ENCODE data around the gene SYVN1. TPM values are rescaled to one million over a fixed set of nuclear protein-coding genes. Genes with fewer than 3 reads are reported as not detected.
A peak's percentile ranks its signal among the peaks of the same experiment; 100 is the strongest.

The SYVN1 gene
- total RNA-seq, 1 donor from 2014 or later = 69.0 TPM

- H3K27ac ChIP-seq = no peak overlapping the region
- ATAC-seq (no peak), DNase-seq (no peak)
- no peak for TF ChIP-seq CTCF (IDR thresholded peaks at IDR 0.05)
- H3K27me3 ChIP-seq = no peaks in the 10 kb centered on the region
- H3K36me3 ChIP-seq = peaks cover 26% of the 10 kb centered on the region
- peaks cover 9% of the 10 kb centered on the region for H3K4me1 ChIP-seq
- H3K9me3 ChIP-seq = no peaks in the 10 kb centered on the region
- H3K4me3 ChIP-seq = no peak overlapping the region
- intact Hi-C loops (cut with DNase I) = no loop called here
These were observed 27.2 kb downstream of the SYVN1 start for GRCh38 chr11:65107078-65107477.

GRCh38 chr11:65104628-65105027, 29.7 kb downstream of the SYVN1 start:
- no peak for TF ChIP-seq CTCF (IDR thresholded peaks at IDR 0.05)
- intact Hi-C loops (cut with DNase I) = no loop called here
- Histone ChIP-seq H3K4me1 (no peaks in the 10 kb centered on the region), H3K27me3 (no peaks in the 10 kb centered on the region), H3K9me3 (no peaks in the 10 kb centered on the region), H3K36me3 (peaks cover 23% of the 10 kb centered on the region), H3K4me3 (no peak overlapping the region), H3K27ac (peak overlapping the region; percentile 8)
- DNase-seq (no peak), ATAC-seq (no peak)

GRCh38 chr11:65103476-65103875, 30.8 kb downstream of the SYVN1 start:
- DNase-seq (no peak), ATAC-seq (no peak)
- intact Hi-C loops (cut with DNase I) = no loop called here
- no peak for TF ChIP-seq CTCF (IDR thresholded peaks at IDR 0.05)
- H3K36me3 ChIP-seq = peaks cover 16% of the 10 kb centered on the region
- no peak overlapping the region for H3K27ac ChIP-seq
- no peaks in the 10 kb centered on the region for H3K4me1 ChIP-seq
- H3K9me3 ChIP-seq = no peaks in the 10 kb centered on the region
- H3K4me3 ChIP-seq = no peak overlapping the region
- no peaks in the 10 kb centered on the region for H3K27me3 ChIP-seq

GRCh38 chr11:65102142-65103095, 31.9 kb downstream of the SYVN1 start:
- TF ChIP-seq CTCF (IDR thresholded peaks at IDR 0.05) = no peak
- ATAC-seq = peak; percentile 56
- Histone ChIP-seq H3K4me3 (no peak overlapping the region), H3K27me3 (no peaks in the 10 kb centered on the region), H3K27ac (peak overlapping the region; percentile 48), H3K36me3 (peaks cover 16% of the 10 kb centered on the region), H3K9me3 (no peaks in the 10 kb centered on the region), H3K4me1 (peaks cover under 1% of the 10 kb centered on the region)
- intact Hi-C loops (cut with DNase I) = no loop called here
- no peak for DNase-seq

- peaks cover 8% of the 10 kb centered on the region for H3K4me1 ChIP-seq
- no peak for ATAC-seq
- TF ChIP-seq CTCF (IDR thresholded peaks at IDR 0.05) = no peak
- no peaks in the 10 kb centered on the region for H3K9me3 ChIP-seq
- H3K27ac ChIP-seq = peak overlapping the region; percentile 48
- intact Hi-C loops (cut with DNase I) = no loop called here
- H3K27me3 ChIP-seq = no peaks in the 10 kb centered on the region
- H3K36me3 ChIP-seq = peaks cover 12% of the 10 kb centered on the region
- no peak for DNase-seq
- H3K4me3 ChIP-seq = no peak overlapping the region
These were observed 33.5 kb downstream of the SYVN1 start for GRCh38 chr11:65100674-65101350.
